Smooth muscle cell (in vitro differentiated cells): Measurements from ENCODE around the gene ATP5F1D. TPM values are rescaled to one million over a fixed set of nuclear protein-coding genes. Genes with fewer than 3 reads are reported as not detected.

Source experiments
- DNase-seq: peaks from one replicate; lab custom pipeline; 2025; ENCODE audit not compliant: unreplicated experiment; lab: John Stamatoyannopoulos, UW
- H2AFZ ChIP-seq: fragments of 200-600 bp; sonication (generic); 2 replicates; pipeline ENCODE4 v1.6.0; 2016; ENCODE audit warnings: antibody characterized with exemption, low read depth, mild to moderate bottlenecking
- H3F3A ChIP-seq: fragments of 200-600 bp; sonication (generic); 2 replicates; pipeline ENCODE4 v1.6.0; 2017; ENCODE audit warnings: antibody characterized with exemption, low read depth
- H3K27ac ChIP-seq: fragments of 200-600 bp; sonication (generic); 2 replicates; pipeline ENCODE4 v1.5.1; 2016; ENCODE audit warnings: low read depth, mild to moderate bottlenecking
- H3K27me3 ChIP-seq: fragments of 200-600 bp; sonication (generic); 2 replicates; pipeline ENCODE4 v1.6.1; 2016; ENCODE audit warnings: low read depth, mild to moderate bottlenecking
- H3K36me3 ChIP-seq: fragments of 200-600 bp; sonication (generic); 2 replicates; pipeline ENCODE4 v1.5.1; 2016; ENCODE audit warnings: low read depth
- H3K4me1 ChIP-seq: fragments of 200-600 bp; sonication (generic); 2 replicates; pipeline ENCODE4 v1.5.1; 2016; ENCODE audit warnings: low read depth
- H3K4me2 ChIP-seq: fragments of 200-600 bp; sonication (generic); 2 replicates; pipeline ENCODE4 v1.6.0; 2016; ENCODE audit warnings: mild to moderate bottlenecking
- H3K4me3 ChIP-seq: fragments of 200-600 bp; sonication (generic); 2 replicates; pipeline ENCODE4 v1.5.1; 2016; ENCODE audit warnings: mild to moderate bottlenecking
- H3K79me2 ChIP-seq: fragments of 200-600 bp; sonication (generic); 2 replicates; pipeline ENCODE4 v1.6.0; 2016; ENCODE audit warnings: low read depth, mild to moderate bottlenecking
- H3K9ac ChIP-seq: fragments of 200-600 bp; sonication (generic); 2 replicates; pipeline ENCODE4 v1.6.0; 2016; ENCODE audit warnings: low read depth
- H3K9me3 ChIP-seq: fragments of 200-600 bp; sonication (generic); replicated peaks from 2 replicates; pipeline ENCODE4 v1.5.1; 2016; ENCODE audit warnings: low read depth
- H4K20me1 ChIP-seq: fragments of 200-600 bp; sonication (generic); 2 replicates; pipeline ENCODE4 v1.6.0; 2016; ENCODE audit warnings: low read depth
- CTCF ChIP-seq: fragments of 200-600 bp; sonication (generic); IDR thresholded peaks from 2 replicates; pipeline ENCODE4 v1.5.1; 2017; ENCODE audit warnings: borderline replicate concordance, mild to moderate bottlenecking, antibody characterized with exemption; ENCODE audit not compliant: insufficient read depth, poor library complexity, severe bottlenecking
- WGBS: methylation state at CpG from one replicate; pipeline ENCODE4 v1.1.7; 2016; ENCODE audit warnings: low lambda C conversion rate; 5-methylcytosine and 5-hydroxymethylcytosine counted together
- polyA plus RNA-seq: library from polyadenylated mRNA; unstranded; fragments of >200 nt; fragmentation: Nextera tagmentation; extraction: Ambion mirVana; gene quantifications from 2 replicates; pipeline ENCODE4 v1.2.1, GENCODE V29; 2016
- total RNA-seq: library from RNA; depleted of rRNA; stranded (reverse); fragments of >200 nt; gene quantifications from 2 replicates; pipeline ENCODE4 v1.2.3, GENCODE V29; 2014

Gene ATP5F1D
- total and polyA plus RNA-seq, 2 experiments from 2014 or later: 68.8 to 272 TPM

- Histone ChIP-seq H2AFZ (no peak overlapping the region), H3K4me2 (no peak overlapping the region), H3K4me1 (peaks cover 41% of the 10 kb centered on the region), H3F3A (peaks cover 52% of the 10 kb centered on the region), H3K9me3 (no peaks in the 10 kb centered on the region), H3K36me3 (peaks cover 8% of the 10 kb centered on the region), H3K9ac (no peak overlapping the region), H3K27me3 (no peaks in the 10 kb centered on the region), H4K20me1 (peaks cover 48% of the 10 kb centered on the region), H3K79me2 (peaks cover 67% of the 10 kb centered on the region), H3K4me3 (no peak overlapping the region), H3K27ac (peak overlapping the region; percentile 96)
- no peak for DNase-seq
- 89% methylated on average over 25 of the region's 25 CpGs for WGBS
- no peak for TF ChIP-seq CTCF
Measured at GRCh38 chr19:1273263-1274041, 31.9 kb downstream of the ATP5F1D start.

- TF ChIP-seq CTCF: no peak
- no peaks in the 10 kb centered on the region for H3K27me3 ChIP-seq
- H3K9me3 ChIP-seq: no peaks in the 10 kb centered on the region
- H3K79me2 ChIP-seq: peaks cover 67% of the 10 kb centered on the region
- peak overlapping the region; percentile 86 for H3K4me2 ChIP-seq
- peak overlapping the region; percentile 69 for H3K4me3 ChIP-seq
- H3F3A ChIP-seq: peaks cover 49% of the 10 kb centered on the region
- 86% methylated on average over 45 of the region's 46 CpGs for WGBS
- H4K20me1 ChIP-seq: peaks cover 48% of the 10 kb centered on the region
- H2AFZ ChIP-seq: no peak overlapping the region
- no peak for DNase-seq
- peak overlapping the region; percentile 96 for H3K27ac ChIP-seq
- H3K36me3 ChIP-seq: peaks cover 8% of the 10 kb centered on the region
- H3K4me1 ChIP-seq: peaks cover 37% of the 10 kb centered on the region
- H3K9ac ChIP-seq: peak overlapping the region; percentile 86
Measured at GRCh38 chr19:1274081-1274851, 32.7 kb downstream of the ATP5F1D start.

- Histone ChIP-seq H2AFZ (no peak overlapping the region), H3K9me3 (no peaks in the 10 kb centered on the region), H3F3A (peaks cover 46% of the 10 kb centered on the region), H3K4me1 (peaks cover 35% of the 10 kb centered on the region), H3K4me3 (peak overlapping the region; percentile 69), H3K4me2 (peak overlapping the region; percentile 86), H3K36me3 (peaks cover 8% of the 10 kb centered on the region), H3K79me2 (peaks cover 64% of the 10 kb centered on the region), H4K20me1 (peaks cover 49% of the 10 kb centered on the region), H3K27me3 (no peaks in the 10 kb centered on the region), H3K27ac (peak overlapping the region; percentile 96), H3K9ac (peak overlapping the region; percentile 86)
- TF ChIP-seq CTCF: no peak
- WGBS: 48% methylated on average over 17 of the region's 44 CpGs
- no peak for DNase-seq
Measured at GRCh38 chr19:1274852-1275259, 33.3 kb downstream of the ATP5F1D start.
